ENCODE results near the gene HCFC1R1. TPM values are rescaled to one million over a fixed set of nuclear protein-coding genes. Genes with fewer than 3 reads are reported as not detected.

The HCFC1R1 gene
- polyA plus RNA-seq, 1 of the 3 experiments (the other 2 are of a cell fraction): 54.9 TPM

DNA sequence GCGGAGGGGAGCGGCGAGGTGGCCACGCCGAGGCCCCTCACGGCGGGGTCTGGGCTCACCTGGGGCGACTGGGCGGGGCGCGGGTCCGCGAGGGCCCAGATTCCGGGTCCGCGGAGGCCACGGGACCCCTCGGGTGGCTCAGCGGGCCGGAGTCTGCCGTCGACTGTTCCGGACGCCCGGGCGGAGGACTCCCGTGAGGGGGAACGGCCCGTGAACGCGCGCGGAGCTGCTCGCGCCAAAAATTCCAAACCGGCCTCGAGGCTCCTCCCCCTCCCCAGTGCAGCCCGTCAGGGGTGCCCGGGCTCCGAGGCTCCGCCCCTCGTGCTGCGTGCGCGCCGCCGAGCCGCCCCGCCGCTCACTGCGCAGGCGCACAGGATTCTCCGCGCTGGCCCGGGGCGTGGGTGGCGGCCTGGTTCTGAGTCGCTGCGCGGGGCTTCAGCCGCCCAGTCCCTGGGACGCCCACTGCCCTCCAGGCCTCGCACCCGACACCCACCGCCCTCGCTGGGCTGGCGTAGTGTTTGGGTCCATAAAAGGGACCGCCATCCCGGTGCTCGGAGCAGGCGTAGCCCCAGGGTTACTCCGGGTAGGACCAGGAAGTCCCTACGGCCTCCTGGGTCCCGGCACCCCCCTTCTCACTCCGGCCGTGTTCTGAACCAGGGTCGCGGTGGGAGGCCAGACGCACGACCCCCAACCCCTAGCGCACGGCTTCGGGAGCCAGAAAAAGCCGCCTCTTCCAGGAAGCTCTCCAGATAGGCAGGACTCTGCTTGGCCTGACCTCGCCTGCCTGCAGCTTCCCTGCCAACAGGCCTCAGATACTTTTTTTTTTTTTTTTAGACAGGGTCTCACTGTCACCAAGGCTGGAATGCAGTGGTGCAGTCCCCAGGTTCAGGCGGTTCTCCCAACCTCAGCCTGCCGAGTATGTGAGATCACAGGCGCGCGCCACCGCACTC, 43.2 kb downstream of the HCFC1R1 start, which contains the start of gene PKMYT1:
PKMYT1 (minus strand) TSS at position 220 of the 950 bp plus-strand sequence. CDS start 789 bp downstream, outside the sequence.
- Histone ChIP-seq H3K9ac (peak within 1 kb of the TSS; percentile 93), H3K79me2 (ENCODE audit: insufficient read depth) (peaks cover 16% of the 10 kb centered on the region; the same call in 1 of the 2 replicates), H3K4me3 (ENCODE audit: low read depth in 2 of 2, low read length in 1 of 2) (peak within 1 kb of the TSS; percentile 69), H3K9me2 (no peaks in the 10 kb centered on the region), H3F3A (replicated peaks; ENCODE audit: insufficient read depth) (peaks cover 10% of the 10 kb centered on the region), H4K20me1 (ENCODE audit: insufficient read depth) (no peaks in the 10 kb centered on the region), H3K36me3 (replicated peaks in 1 of 2; ENCODE audit: control insufficient read depth in 1 of 2, insufficient read depth in 2 of 2, low read length in 1 of 2) (no peaks in the 10 kb centered on the region), H3K27me3 (ENCODE audit: insufficient read depth) (no peaks in the 10 kb centered on the region), H2AFZ (ENCODE audit: low read depth) (peak within 1 kb of the TSS; percentile 72; the same call in 1 of the 2 replicates), H3K4me2 (peak within 1 kb of the TSS; percentile 98), H3K9me3 (no peaks in the 10 kb centered on the region), H3K27ac (ENCODE audit: low read depth in 2 of 2, low read length in 1 of 2) (peak within 1 kb of the TSS; percentile 57 to 87), H3K4me1 (ENCODE audit: control insufficient read depth in 1 of 2, insufficient read depth in 2 of 2, low read depth in 1 of 2, low read length in 1 of 2) (peaks cover 4 to 10% of the 10 kb centered on the region in 2 experiments; a peak in 2 of 4 replicates)
- ChIA-PET CTCF (interaction anchor here (0.6 to 3.1 kb wide), 7 partner anchors 18 to 149 kb away, joined by 3 to 25 read pairs (median 3); partner anchors contain the start of gene KREMEN2), POLR2A (interaction anchor here (0.8 to 2.2 kb wide), 3 partner anchors 11 to 20 kb away, joined by 3 to 12 read pairs (median 4); partner anchors contain the start of gene PAQR4)
- DNase-seq: peak; percentile 100
- 94% methylated on average over 7 of the region's 91 CpGs for WGBS (ENCODE audit: low lambda C conversion rate)
- TF ChIP-seq, protein P1, sequence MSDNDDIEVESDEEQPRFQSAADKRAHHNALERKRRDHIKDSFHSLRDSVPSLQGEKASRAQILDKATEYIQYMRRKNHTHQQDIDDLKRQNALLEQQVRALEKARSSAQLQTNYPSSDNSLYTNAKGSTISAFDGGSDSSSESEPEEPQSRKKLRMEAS (IDR thresholded peaks at IDR 0.05; ENCODE audit: low read depth): peak; percentile 21; the same call in 1 of the 2 replicates
- TF ChIP-seq ELF1 (IDR thresholded peaks at IDR 0.05) (peak; percentile 77), FOSL2 (IDR thresholded peaks at IDR 0.05; ENCODE audit: borderline replicate concordance, low read depth) (no peak), TEAD4 (IDR thresholded peaks at IDR 0.05; ENCODE audit: borderline replicate concordance, insufficient read depth) (no peak), GABPA (IDR thresholded peaks at IDR 0.05; ENCODE audit: low read depth) (no peak), GATA2 (CRISPR knock-in tag; IDR thresholded peaks at IDR 0.05) (no peak), NRF1 (IDR thresholded peaks at IDR 0.05; ENCODE audit: low read depth, low read length) (peak; percentile 92), JUND (IDR thresholded peaks at IDR 0.05) (no peak), EZH2phosphoT487 (IDR thresholded peaks at IDR 0.05; ENCODE audit: borderline replicate concordance, low read depth) (no peak), FOXJ3 (CRISPR knock-in tag; IDR thresholded peaks at IDR 0.05) (no peak), FOXM1 (IDR thresholded peaks at IDR 0.05; ENCODE audit: low read depth) (no peak), TCF12 (IDR thresholded peaks at IDR 0.05) (no peak), RFX5 (IDR thresholded peaks at IDR 0.05; ENCODE audit: low read length) (no peak), RCOR1 (IDR thresholded peaks at IDR 0.05; ENCODE audit: low read length) (no peak), YY1 (IDR thresholded peaks at IDR 0.05; ENCODE audit: low read depth) (no peak), EP300 (IDR thresholded peaks at IDR 0.05; ENCODE audit: borderline replicate concordance in 1 of 2, low read depth in 1 of 2, low read length in 1 of 2) (no peak), CHD2 (IDR thresholded peaks at IDR 0.05; ENCODE audit: low read length, partially characterized antibody) (no peak), SMC3 (IDR thresholded peaks at IDR 0.05; ENCODE audit: low read depth, low read length) (no peak), MEF2A (IDR thresholded peaks at IDR 0.05; ENCODE audit: borderline replicate concordance, low read depth) (no peak), RAD21 (IDR thresholded peaks at IDR 0.05; ENCODE audit: low read length) (no peak)
- TF ChIP-seq, protein P2, sequence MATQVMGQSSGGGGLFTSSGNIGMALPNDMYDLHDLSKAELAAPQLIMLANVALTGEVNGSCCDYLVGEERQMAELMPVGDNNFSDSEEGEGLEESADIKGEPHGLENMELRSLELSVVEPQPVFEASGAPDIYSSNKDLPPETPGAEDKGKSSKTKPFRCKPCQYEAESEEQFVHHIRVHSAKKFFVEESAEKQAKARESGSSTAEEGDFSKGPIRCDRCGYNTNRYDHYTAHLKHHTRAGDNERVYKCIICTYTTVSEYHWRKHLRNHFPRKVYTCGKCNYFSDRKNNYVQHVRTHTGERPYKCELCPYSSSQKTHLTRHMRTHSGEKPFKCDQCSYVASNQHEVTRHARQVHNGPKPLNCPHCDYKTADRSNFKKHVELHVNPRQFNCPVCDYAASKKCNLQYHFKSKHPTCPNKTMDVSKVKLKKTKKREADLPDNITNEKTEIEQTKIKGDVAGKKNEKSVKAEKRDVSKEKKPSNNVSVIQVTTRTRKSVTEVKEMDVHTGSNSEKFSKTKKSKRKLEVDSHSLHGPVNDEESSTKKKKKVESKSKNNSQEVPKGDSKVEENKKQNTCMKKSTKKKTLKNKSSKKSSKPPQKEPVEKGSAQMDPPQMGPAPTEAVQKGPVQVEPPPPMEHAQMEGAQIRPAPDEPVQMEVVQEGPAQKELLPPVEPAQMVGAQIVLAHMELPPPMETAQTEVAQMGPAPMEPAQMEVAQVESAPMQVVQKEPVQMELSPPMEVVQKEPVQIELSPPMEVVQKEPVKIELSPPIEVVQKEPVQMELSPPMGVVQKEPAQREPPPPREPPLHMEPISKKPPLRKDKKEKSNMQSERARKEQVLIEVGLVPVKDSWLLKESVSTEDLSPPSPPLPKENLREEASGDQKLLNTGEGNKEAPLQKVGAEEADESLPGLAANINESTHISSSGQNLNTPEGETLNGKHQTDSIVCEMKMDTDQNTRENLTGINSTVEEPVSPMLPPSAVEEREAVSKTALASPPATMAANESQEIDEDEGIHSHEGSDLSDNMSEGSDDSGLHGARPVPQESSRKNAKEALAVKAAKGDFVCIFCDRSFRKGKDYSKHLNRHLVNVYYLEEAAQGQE (IDR thresholded peaks at IDR 0.05; ENCODE audit: low read depth, low read length): no peak
- TF ChIP-seq, protein P3, sequence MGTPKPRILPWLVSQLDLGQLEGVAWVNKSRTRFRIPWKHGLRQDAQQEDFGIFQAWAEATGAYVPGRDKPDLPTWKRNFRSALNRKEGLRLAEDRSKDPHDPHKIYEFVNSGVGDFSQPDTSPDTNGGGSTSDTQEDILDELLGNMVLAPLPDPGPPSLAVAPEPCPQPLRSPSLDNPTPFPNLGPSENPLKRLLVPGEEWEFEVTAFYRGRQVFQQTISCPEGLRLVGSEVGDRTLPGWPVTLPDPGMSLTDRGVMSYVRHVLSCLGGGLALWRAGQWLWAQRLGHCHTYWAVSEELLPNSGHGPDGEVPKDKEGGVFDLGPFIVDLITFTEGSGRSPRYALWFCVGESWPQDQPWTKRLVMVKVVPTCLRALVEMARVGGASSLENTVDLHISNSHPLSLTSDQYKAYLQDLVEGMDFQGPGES (IDR thresholded peaks at IDR 0.05; ENCODE audit: low read depth, low read length): no peak
- TF ChIP-seq, protein P4, sequence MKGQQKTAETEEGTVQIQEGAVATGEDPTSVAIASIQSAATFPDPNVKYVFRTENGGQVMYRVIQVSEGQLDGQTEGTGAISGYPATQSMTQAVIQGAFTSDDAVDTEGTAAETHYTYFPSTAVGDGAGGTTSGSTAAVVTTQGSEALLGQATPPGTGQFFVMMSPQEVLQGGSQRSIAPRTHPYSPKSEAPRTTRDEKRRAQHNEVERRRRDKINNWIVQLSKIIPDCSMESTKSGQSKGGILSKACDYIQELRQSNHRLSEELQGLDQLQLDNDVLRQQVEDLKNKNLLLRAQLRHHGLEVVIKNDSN (IDR thresholded peaks at IDR 0.05; ENCODE audit: borderline replicate concordance, low read depth): no peak
- TF ChIP-seq, protein P5, sequence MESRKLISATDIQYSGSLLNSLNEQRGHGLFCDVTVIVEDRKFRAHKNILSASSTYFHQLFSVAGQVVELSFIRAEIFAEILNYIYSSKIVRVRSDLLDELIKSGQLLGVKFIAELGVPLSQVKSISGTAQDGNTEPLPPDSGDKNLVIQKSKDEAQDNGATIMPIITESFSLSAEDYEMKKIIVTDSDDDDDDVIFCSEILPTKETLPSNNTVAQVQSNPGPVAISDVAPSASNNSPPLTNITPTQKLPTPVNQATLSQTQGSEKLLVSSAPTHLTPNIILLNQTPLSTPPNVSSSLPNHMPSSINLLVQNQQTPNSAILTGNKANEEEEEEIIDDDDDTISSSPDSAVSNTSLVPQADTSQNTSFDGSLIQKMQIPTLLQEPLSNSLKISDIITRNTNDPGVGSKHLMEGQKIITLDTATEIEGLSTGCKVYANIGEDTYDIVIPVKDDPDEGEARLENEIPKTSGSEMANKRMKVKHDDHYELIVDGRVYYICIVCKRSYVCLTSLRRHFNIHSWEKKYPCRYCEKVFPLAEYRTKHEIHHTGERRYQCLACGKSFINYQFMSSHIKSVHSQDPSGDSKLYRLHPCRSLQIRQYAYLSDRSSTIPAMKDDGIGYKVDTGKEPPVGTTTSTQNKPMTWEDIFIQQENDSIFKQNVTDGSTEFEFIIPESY (IDR thresholded peaks at IDR 0.05; ENCODE audit: borderline replicate concordance, low read depth): no peak
